Loucy (cell line): ENCODE results near the gene IRF7.

Experiments used
- H2AFZ ChIP-seq: fragments of 200-600 bp; sonication (generic); 2 replicates; pipeline ENCODE4 v1.6.0; 2016; ENCODE audit warnings: antibody characterized with exemption, mild to moderate bottlenecking, low read length, moderate library complexity
- H3F3A ChIP-seq: fragments of 200-600 bp; 2 replicates; pipeline ENCODE4 v1.6.0; 2016; ENCODE audit warnings: antibody characterized with exemption, low read depth, mild to moderate bottlenecking
- H3K27me3 ChIP-seq: fragments of 200-600 bp; sonication (generic); 2 replicates; pipeline ENCODE4 v1.6.1; 2014; ENCODE audit warnings: low read length, mild to moderate bottlenecking; ENCODE audit not compliant: insufficient read depth, poor library complexity, severe bottlenecking
- H3K36me3 ChIP-seq: fragments of 200-600 bp; sonication (generic); 2 replicates; pipeline ENCODE4 v1.6.1; 2016; ENCODE audit warnings: low read length; ENCODE audit not compliant: insufficient read depth
- H3K4me1 ChIP-seq: fragments of 200-600 bp; sonication (generic); 2 replicates; pipeline ENCODE4 v1.5.1; 2014; ENCODE audit warnings: low read length, mild to moderate bottlenecking; ENCODE audit not compliant: insufficient read depth, poor library complexity, severe bottlenecking
- H3K4me2 ChIP-seq: fragments of 200-600 bp; sonication (generic); 2 replicates; pipeline ENCODE4 v1.6.0; 2014; ENCODE audit warnings: antibody characterized with exemption, low read length, low read depth, mild to moderate bottlenecking; ENCODE audit not compliant: poor library complexity, severe bottlenecking
- H3K4me3 ChIP-seq: fragments of 200-600 bp; sonication (generic); 2 replicates; pipeline ENCODE4 v1.5.1; 2014; ENCODE audit warnings: low read length, mild to moderate bottlenecking, mixed read lengths; ENCODE audit not compliant: poor library complexity, severe bottlenecking
- H3K79me2 ChIP-seq: fragments of 200-600 bp; sonication (generic); 2 replicates; pipeline ENCODE4 v1.6.1; 2014; ENCODE audit warnings: low read length; ENCODE audit not compliant: insufficient read depth
- H3K9ac ChIP-seq: fragments of 200-600 bp; sonication (generic); 2 replicates; pipeline ENCODE4 v1.6.0; 2014; ENCODE audit warnings: mild to moderate bottlenecking, low read depth, low read length, moderate library complexity; ENCODE audit not compliant: poor library complexity, severe bottlenecking
- H3K9me2 ChIP-seq: fragments of 200-600 bp; sonication (generic); replicated peaks from 2 replicates; pipeline ENCODE4 v1.6.1; 2016; ENCODE audit warnings: low read depth, low read length, mixed read lengths
- H3K9me3 ChIP-seq: fragments of 200-600 bp; sonication (generic); 2 replicates; pipeline ENCODE4 v1.6.1; 2014; ENCODE audit warnings: mild to moderate bottlenecking, antibody characterized with exemption, low read length, low read depth; ENCODE audit not compliant: insufficient read depth
- H4K20me1 ChIP-seq: fragments of 200-600 bp; sonication (generic); 2 replicates; pipeline ENCODE4 v1.6.0; 2014; ENCODE audit warnings: antibody characterized with exemption, low read length, mild to moderate bottlenecking; ENCODE audit not compliant: insufficient read depth, poor library complexity, severe bottlenecking
- CTCF ChIP-seq: fragments of 200-600 bp; sonication (generic); conservative IDR thresholded peaks from 2 replicates; pipeline ENCODE4 v1.5.1; 2014; ENCODE audit warnings: mild to moderate bottlenecking, antibody characterized with exemption, low read length
- EZH2phosphoT487 ChIP-seq: fragments of 200-600 bp; IDR thresholded peaks from 2 replicates; pipeline ENCODE4 v1.6.1; 2018; ENCODE audit warnings: antibody characterized with exemption, mild to moderate bottlenecking, moderate library complexity, borderline replicate concordance

The IRF7 gene

GRCh38 chr11:660681-661444 lies 45.1 kb upstream of the IRF7 start:
- Histone ChIP-seq H4K20me1 (no peaks in the 10 kb centered on the region), H3K9me3 (no peaks in the 10 kb centered on the region), H3K36me3 (peaks cover 43% of the 10 kb centered on the region; the same call in 1 of the 2 replicates)

GRCh38 chr11:660281-660680 lies 44.5 kb upstream of the IRF7 start:
- no peaks in the 10 kb centered on the region for H4K20me1 ChIP-seq
- no peak overlapping the region for H3K4me3 ChIP-seq
- no peaks in the 10 kb centered on the region for H3K9me3 ChIP-seq
- peaks cover 42% of the 10 kb centered on the region; the same call in 1 of the 2 replicates for H3K36me3 ChIP-seq
- H3K9ac ChIP-seq: no peak overlapping the region
- no peaks in the 10 kb centered on the region for H3K9me2 ChIP-seq
- no peak overlapping the region for H2AFZ ChIP-seq
- TF ChIP-seq CTCF (no peak), EZH2phosphoT487 (no peak)
- no peak overlapping the region for H3K4me2 ChIP-seq
- H3F3A ChIP-seq: no peaks in the 10 kb centered on the region
- H3K79me2 ChIP-seq: no peaks in the 10 kb centered on the region
- no peaks in the 10 kb centered on the region for H3K4me1 ChIP-seq
- H3K27me3 ChIP-seq: no peaks in the 10 kb centered on the region

More at GRCh38 chr11:660681-661444, 45.1 kb upstream of the IRF7 start:
- no peak overlapping the region for H2AFZ ChIP-seq
- H3K4me2 ChIP-seq: no peak overlapping the region
- no peaks in the 10 kb centered on the region for H3K79me2 ChIP-seq
- no peak overlapping the region for H3K4me3 ChIP-seq
- H3K9me2 ChIP-seq: no peaks in the 10 kb centered on the region
- no peak overlapping the region for H3K9ac ChIP-seq
- no peaks in the 10 kb centered on the region for H3F3A ChIP-seq
- no peaks in the 10 kb centered on the region for H3K27me3 ChIP-seq
- H3K4me1 ChIP-seq: no peaks in the 10 kb centered on the region
- TF ChIP-seq CTCF (no peak), EZH2phosphoT487 (no peak)

GRCh38 chr11:659532-660085 lies 43.9 kb upstream of the IRF7 start:
- no peak overlapping the region for H3K9ac ChIP-seq
- peaks cover 42% of the 10 kb centered on the region; the same call in 1 of the 2 replicates for H3K36me3 ChIP-seq
- H2AFZ ChIP-seq: no peak overlapping the region
- H3F3A ChIP-seq: no peaks in the 10 kb centered on the region
- no peaks in the 10 kb centered on the region for H3K9me3 ChIP-seq
- no peak overlapping the region for H3K4me3 ChIP-seq
- no peaks in the 10 kb centered on the region for H3K9me2 ChIP-seq
- no peak for TF ChIP-seq CTCF
- no peak for TF ChIP-seq EZH2phosphoT487
- H4K20me1 ChIP-seq: no peaks in the 10 kb centered on the region
- H3K4me1 ChIP-seq: no peaks in the 10 kb centered on the region
- H3K4me2 ChIP-seq: no peak overlapping the region
- no peaks in the 10 kb centered on the region for H3K27me3 ChIP-seq
- no peaks in the 10 kb centered on the region for H3K79me2 ChIP-seq
